Thoracic aorta (tissue), 2 donors: ENCODE results near the gene UPP1. TPM values are rescaled to one million over a fixed set of nuclear protein-coding genes. Genes with fewer than 3 reads are reported as not detected.

ENCODE experiments used
- ATAC-seq: fragments of 150-250 bp; one replicate; pipeline ENCODE4 v1.8.0; 2017; ENCODE audit warnings: low read depth; ENCODE audit not compliant: insufficient number of reproducible peaks, low FRiP score
- DNase-seq: peaks from one replicate; pipeline ENCODE4 v3.0.0-alpha.2; 2020; ENCODE audit warnings: low spot score
- H3K27ac ChIP-seq, 2 donors: fragments of 200-600 bp; sonication (generic); 1 replicate in 1 of 2; 2 replicates in 1 of 2; pipeline ENCODE4 v1.5.1; 2016; ENCODE audit warnings: mild to moderate bottlenecking in 2 of 2, moderate library complexity in 2 of 2
- H3K27me3 ChIP-seq: fragments of 200-600 bp; sonication (generic); replicated peaks from 2 replicates; pipeline ENCODE4 v1.6.0; 2016; ENCODE audit warnings: mild to moderate bottlenecking; ENCODE audit not compliant: insufficient read depth
- H3K36me3 ChIP-seq: fragments of 200-600 bp; sonication (generic); one replicate; pipeline ENCODE4 v1.5.1; 2016
- H3K4me1 ChIP-seq, 2 donors: fragments of 200-600 bp; sonication (generic); 1 replicate in 1 of 2; 2 replicates in 1 of 2; pipeline versions ENCODE4 v1.5.1 to v1.6.0; 2016; ENCODE audit warnings: low read depth in 2 of 2, mild to moderate bottlenecking in 1 of 2; ENCODE audit not compliant: control insufficient read depth in 1 of 2
- H3K4me3 ChIP-seq: fragments of 200-600 bp; sonication (generic); 2 replicates; pipeline ENCODE4 v1.5.1; 2016; ENCODE audit warnings: mild to moderate bottlenecking
- H3K9me3 ChIP-seq: fragments of 200-600 bp; sonication (generic); 2 replicates; pipeline ENCODE4 v1.5.1; 2016
- total RNA-seq, 2 donors: library from RNA; depleted of rRNA; stranded (reverse); fragments of >200 nt; gene quantifications; one replicate each; pipeline versions ENCODE4 v1.1.0 to v1.2.3, GENCODE V29; 2016
- TF ChIP-seq, protein P1 (sequence below): fragments of 200-600 bp; sonication (generic); IDR thresholded peaks from one replicate; pipeline ENCODE4 v1.5.1; 2019; ENCODE audit warnings: antibody characterized with exemption

UPP1 gene
- total RNA-seq, 2 donors from 2014 or later: 18.0 to 66.1 TPM

DNA sequence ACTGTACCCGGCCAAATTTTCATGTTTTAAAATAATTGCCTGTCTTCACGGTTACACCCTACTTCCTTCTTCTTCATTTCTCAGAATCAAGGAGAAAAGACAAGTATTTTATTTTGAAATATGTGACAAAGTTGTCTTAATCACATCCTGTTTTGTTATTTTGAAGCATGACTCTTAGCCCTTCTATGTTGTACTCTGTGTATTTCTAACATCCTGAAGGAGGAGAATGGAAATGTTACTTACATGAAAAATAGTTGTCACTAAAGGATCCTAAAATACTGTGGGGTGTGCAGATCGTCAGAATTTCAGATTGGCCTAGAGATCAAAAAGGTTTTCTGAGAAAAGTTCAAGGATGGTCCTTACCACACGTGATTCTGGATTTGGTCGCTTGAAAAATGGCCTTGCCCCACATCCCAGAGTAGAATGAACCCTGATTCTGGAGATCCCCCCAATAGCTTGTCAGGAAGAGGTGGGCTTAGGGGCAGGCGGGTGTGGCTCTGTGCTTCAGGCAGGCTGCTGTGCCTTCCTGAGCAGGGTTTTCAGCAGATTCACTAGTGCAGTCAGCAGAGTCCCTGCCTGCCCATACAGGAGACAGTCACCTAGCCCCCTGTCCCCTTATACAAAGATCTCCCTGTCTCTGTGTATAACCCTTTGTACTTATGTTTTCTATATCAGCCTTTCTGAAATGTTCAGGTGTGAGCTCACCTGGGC is 8.6 kb downstream of the UPP1 start:
- no peaks in the 10 kb centered on the region for H3K9me3 ChIP-seq
- ATAC-seq: no peak
- TF ChIP-seq, protein P1, sequence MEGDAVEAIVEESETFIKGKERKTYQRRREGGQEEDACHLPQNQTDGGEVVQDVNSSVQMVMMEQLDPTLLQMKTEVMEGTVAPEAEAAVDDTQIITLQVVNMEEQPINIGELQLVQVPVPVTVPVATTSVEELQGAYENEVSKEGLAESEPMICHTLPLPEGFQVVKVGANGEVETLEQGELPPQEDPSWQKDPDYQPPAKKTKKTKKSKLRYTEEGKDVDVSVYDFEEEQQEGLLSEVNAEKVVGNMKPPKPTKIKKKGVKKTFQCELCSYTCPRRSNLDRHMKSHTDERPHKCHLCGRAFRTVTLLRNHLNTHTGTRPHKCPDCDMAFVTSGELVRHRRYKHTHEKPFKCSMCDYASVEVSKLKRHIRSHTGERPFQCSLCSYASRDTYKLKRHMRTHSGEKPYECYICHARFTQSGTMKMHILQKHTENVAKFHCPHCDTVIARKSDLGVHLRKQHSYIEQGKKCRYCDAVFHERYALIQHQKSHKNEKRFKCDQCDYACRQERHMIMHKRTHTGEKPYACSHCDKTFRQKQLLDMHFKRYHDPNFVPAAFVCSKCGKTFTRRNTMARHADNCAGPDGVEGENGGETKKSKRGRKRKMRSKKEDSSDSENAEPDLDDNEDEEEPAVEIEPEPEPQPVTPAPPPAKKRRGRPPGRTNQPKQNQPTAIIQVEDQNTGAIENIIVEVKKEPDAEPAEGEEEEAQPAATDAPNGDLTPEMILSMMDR: no peak
- peaks cover 27 to 36% of the 10 kb centered on the region in 2 donors for H3K4me1 ChIP-seq
- H3K4me3 ChIP-seq: no peak overlapping the region
- H3K36me3 ChIP-seq: peaks cover 12% of the 10 kb centered on the region
- no peak for DNase-seq
- H3K27me3 ChIP-seq: no peaks in the 10 kb centered on the region
- peak overlapping the region in 1 of 2 donors; percentile 16 for H3K27ac ChIP-seq

DNA sequence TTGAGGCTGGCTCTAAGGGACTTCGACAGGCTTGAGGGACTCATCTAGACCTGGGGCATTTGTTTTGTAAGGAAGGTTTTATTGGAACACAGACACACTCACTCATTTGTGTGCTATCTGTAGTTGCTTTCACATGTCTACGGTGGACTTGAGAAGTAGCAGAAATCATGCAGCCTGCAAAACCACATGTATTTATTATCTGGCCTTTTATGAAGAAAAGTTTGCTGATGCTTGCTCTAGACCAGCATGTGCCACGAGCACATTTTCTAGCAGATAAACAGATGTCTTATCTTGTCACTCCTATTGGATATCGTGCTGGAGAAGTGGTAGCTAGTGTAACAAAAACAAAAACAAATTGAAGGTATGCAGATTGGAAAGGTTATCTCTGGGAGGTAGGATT is 9.8 kb downstream of the UPP1 start:
- Histone ChIP-seq H3K4me3 (no peak overlapping the region), H3K36me3 (peaks cover 23% of the 10 kb centered on the region), H3K4me1 (peaks cover 27 to 36% of the 10 kb centered on the region in 2 donors), H3K9me3 (no peaks in the 10 kb centered on the region), H3K27me3 (no peaks in the 10 kb centered on the region), H3K27ac (no peak overlapping the region)
- DNase-seq: no peak
- ATAC-seq: no peak
- TF ChIP-seq, protein P1: no peak

DNA sequence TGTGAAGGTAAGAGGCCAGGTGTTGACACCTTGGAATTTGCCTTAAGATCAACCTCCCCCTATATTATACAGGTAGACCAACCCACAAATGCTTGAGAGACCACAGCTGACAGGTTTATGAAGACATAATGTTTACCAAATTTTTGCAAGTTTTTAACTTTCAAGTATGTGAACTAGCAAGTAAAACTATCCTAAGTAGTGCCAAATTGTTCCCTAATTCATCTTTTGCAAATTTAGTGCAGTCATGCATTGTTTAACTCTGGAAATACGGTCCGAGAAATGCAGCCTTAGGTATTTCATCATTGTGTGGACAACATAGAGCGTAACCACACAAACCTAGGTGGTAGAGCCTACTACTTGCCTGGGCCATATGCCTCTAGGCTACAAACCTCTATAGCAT is 10.7 kb downstream of the UPP1 start:
- Histone ChIP-seq H3K27ac (no peak overlapping the region), H3K36me3 (peaks cover 23% of the 10 kb centered on the region), H3K4me3 (no peak overlapping the region), H3K9me3 (no peaks in the 10 kb centered on the region), H3K27me3 (no peaks in the 10 kb centered on the region), H3K4me1 (peaks cover 22 to 26% of the 10 kb centered on the region in 2 donors)
- ATAC-seq (no peak), DNase-seq (no peak)
- TF ChIP-seq, protein P1: no peak

DNA sequence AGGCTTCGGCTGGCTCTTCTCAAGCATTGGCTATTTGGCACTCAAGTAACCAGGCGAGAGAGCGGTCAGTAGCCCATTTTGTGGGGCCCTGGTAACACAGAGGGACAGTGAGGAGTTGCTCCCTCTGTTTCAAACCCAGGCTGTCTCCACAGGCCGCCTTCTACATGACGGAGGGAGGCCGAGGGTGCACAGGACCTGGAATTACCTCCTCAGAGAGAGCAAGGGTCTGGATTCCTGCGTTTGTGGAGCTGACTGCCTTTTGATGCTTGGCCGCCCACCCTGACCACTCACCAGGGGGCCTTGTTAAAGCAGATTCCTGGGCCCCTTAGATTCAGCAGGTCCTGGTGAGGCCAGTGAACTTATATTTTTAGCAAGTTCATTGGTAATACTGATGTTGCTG is 12.3 kb downstream of the UPP1 start:
- DNase-seq: no peak
- TF ChIP-seq, protein P1: no peak
- H3K4me3 ChIP-seq: no peak overlapping the region
- H3K27ac ChIP-seq: no peak overlapping the region
- peaks cover 24% of the 10 kb centered on the region for H3K36me3 ChIP-seq
- ATAC-seq: no peak
- H3K27me3 ChIP-seq: no peaks in the 10 kb centered on the region
- H3K9me3 ChIP-seq: no peaks in the 10 kb centered on the region
- peaks cover 9 to 11% of the 10 kb centered on the region in 2 donors for H3K4me1 ChIP-seq

DNA sequence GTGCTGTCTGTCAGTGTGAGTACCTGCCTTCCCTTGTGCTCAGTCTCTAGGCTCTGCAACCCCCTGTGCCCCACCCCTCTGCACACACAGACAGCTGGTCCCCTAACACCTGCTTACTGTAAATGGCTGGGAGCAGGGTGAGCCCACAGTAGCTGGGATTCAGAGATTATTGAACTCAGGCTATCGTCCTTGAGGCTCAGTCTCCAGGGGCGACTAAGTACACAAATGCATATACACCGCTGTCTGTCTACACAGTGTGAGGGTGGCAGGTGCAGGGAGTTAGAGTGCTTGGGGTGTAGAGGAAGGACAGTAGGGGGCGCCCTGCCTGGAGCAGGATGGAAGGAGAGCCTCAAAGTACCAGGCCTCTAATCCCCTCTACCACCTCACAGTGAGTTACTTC is 12.9 kb downstream of the UPP1 start:
- no peak for DNase-seq
- peaks cover 27% of the 10 kb centered on the region for H3K36me3 ChIP-seq
- no peak for ATAC-seq

More for the DNA sequence above, 12.9 kb downstream of the UPP1 start:
- TF ChIP-seq, protein P1: no peak
- Histone ChIP-seq H3K27ac (no peak overlapping the region), H3K27me3 (no peaks in the 10 kb centered on the region), H3K4me3 (no peak overlapping the region), H3K4me1 (peaks cover 3 to 9% of the 10 kb centered on the region in 2 donors), H3K9me3 (no peaks in the 10 kb centered on the region)
